MM.1S (cell line): Measurements from ENCODE around the gene PRMT7.

Experiments
- DNase-seq: peaks from one replicate; pipeline ENCODE4 v3.0.0-alpha.2; 2015
- H2AFZ ChIP-seq: fragments of 300-600 bp; sonication (generic); 2 replicates; pipeline ENCODE4 v1.6.0; 2016; ENCODE audit warnings: antibody characterized with exemption, low read length
- H3F3A ChIP-seq: fragments of 300-600 bp; sonication (generic); 2 replicates; pipeline ENCODE4 v1.6.1; 2016; ENCODE audit warnings: mild to moderate bottlenecking, antibody characterized with exemption, low read length, moderate library complexity, mixed read lengths; ENCODE audit not compliant: insufficient read depth
- H3K27ac ChIP-seq: fragments of 300-600 bp; sonication (generic); 2 replicates; pipeline ENCODE4 v1.5.1; 2016; ENCODE audit warnings: mild to moderate bottlenecking, low read length
- H3K27me3 ChIP-seq: fragments of 300-600 bp; sonication (generic); replicated peaks from 2 replicates; pipeline ENCODE4 v1.6.0; 2016; ENCODE audit warnings: low read length; ENCODE audit not compliant: insufficient read depth
- H3K36me3 ChIP-seq: fragments of 300-600 bp; sonication (generic); replicated peaks from 2 replicates; pipeline ENCODE4 v1.6.1; 2016; ENCODE audit warnings: mild to moderate bottlenecking, low read length, mixed read lengths; ENCODE audit not compliant: insufficient read depth
- H3K4me1 ChIP-seq: fragments of 300-600 bp; sonication (generic); 2 replicates; pipeline ENCODE4 v1.6.1; 2016; ENCODE audit warnings: low read length, mixed read lengths
- H3K4me2 ChIP-seq: fragments of 300-600 bp; sonication (generic); 2 replicates; pipeline ENCODE4 v1.6.0; 2016; ENCODE audit warnings: low read depth, low read length
- H3K4me3 ChIP-seq: fragments of 300-600 bp; sonication (generic); 2 replicates; pipeline ENCODE4 v1.5.1; 2016; ENCODE audit warnings: low read length, mixed read lengths
- H3K79me2 ChIP-seq: fragments of 300-600 bp; sonication (generic); 2 replicates; pipeline ENCODE4 v1.6.1; 2016; ENCODE audit warnings: mixed run types, low read length, mixed read lengths
- H3K9ac ChIP-seq: fragments of 300-600 bp; sonication (generic); 2 replicates; pipeline ENCODE4 v1.6.1; 2016; ENCODE audit warnings: low read length, mixed read lengths
- H3K9me2 ChIP-seq: fragments of 300-600 bp; sonication (generic); replicated peaks from 2 replicates; pipeline ENCODE4 v1.6.1; 2016; ENCODE audit warnings: mild to moderate bottlenecking, low read length, mixed read lengths; ENCODE audit not compliant: insufficient read depth
- H3K9me3 ChIP-seq: fragments of 300-600 bp; sonication (generic); replicated peaks from 2 replicates; pipeline ENCODE4 v1.6.1; 2016; ENCODE audit warnings: mild to moderate bottlenecking, low read length, mixed read lengths; ENCODE audit not compliant: insufficient read depth
- H4K20me1 ChIP-seq: fragments of 300-600 bp; sonication (generic); 2 replicates; pipeline ENCODE4 v1.6.1; 2016; ENCODE audit warnings: mild to moderate bottlenecking, low read length, moderate library complexity, mixed read lengths; ENCODE audit not compliant: insufficient read depth
- EZH2 ChIP-seq: fragments of 300-600 bp; sonication (generic); optimal IDR thresholded peaks from 2 replicates; pipeline ENCODE3; 2017; ENCODE audit warnings: low read depth, mild to moderate bottlenecking, antibody characterized with exemption, low read length, mixed read lengths
- EZH2phosphoT487 ChIP-seq: fragments of 300-600 bp; sonication (generic); IDR thresholded peaks from 2 replicates; pipeline ENCODE4 v1.6.1; 2018; ENCODE audit warnings: antibody characterized with exemption, low read length
- TF ChIP-seq, protein P1 (sequence below): fragments of 300-600 bp; sonication (generic); IDR thresholded peaks from 2 replicates; pipeline ENCODE4 v1.5.1; 2016; ENCODE audit warnings: antibody characterized with exemption, low read length, mixed read lengths

Gene PRMT7

DNA sequence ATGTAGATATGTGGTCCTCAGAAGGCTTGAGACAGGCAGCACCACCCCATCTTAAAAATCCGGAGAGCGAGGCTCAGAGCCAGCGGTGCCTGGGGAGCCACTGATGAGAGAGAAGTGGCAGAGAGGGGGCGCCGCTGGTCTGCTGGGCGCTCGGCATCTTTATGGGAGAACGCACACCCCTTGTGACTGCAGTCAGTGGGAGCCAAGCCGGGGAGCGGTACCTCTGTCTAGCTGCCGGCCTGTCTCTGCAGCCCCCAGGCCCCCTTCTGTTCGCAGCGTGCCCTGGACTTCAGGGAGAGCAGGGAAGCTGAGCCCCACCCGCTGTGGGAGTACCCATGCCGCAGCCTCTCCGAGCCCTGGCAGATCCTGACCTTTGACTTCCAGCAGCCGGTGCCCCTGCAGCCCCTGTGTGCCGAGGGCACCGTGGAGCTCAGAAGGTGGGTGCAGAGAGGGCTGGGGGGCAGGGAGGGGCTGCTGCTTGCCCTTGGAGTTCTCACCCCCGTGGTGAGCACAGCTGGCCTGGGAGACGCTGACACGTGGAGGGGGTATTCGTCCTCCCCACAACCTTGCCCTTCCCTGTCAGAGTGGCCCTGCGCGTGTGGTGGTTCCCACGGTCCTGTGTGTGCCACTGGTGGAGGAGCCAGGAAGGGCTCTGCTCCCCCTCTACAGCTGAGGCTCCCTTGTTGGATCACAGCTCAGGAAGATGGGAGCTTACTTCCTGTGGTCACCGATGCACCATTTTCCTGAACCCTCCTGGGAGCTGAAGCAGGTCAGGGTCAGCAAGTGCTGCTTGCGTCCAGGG, 44.8 kb downstream of the PRMT7 start:
- Histone ChIP-seq H3K27me3 (no peaks in the 10 kb centered on the region), H3K9me2 (no peaks in the 10 kb centered on the region), H3K9ac (peak overlapping the region; percentile 12; the same call in 1 of the 2 replicates), H2AFZ (no peak overlapping the region), H3K4me2 (peak overlapping the region; percentile 88), H3K9me3 (no peaks in the 10 kb centered on the region), H4K20me1 (no peaks in the 10 kb centered on the region), H3K27ac (peak overlapping the region; percentile 69; the same call in 1 of the 2 replicates), H3K4me3 (peak overlapping the region; percentile 30; the same call in 1 of the 2 replicates), H3F3A (peaks cover 8% of the 10 kb centered on the region; the same call in 1 of the 2 replicates), H3K79me2 (0 out of 2 replicates have a peak, but pooled peaks cover 8% of the 10 kb centered on the region), H3K36me3 (0 out of 2 replicates have a peak, but pooled peaks cover 4% of the 10 kb centered on the region), H3K4me1 (peaks cover 33% of the 10 kb centered on the region)
- no peak for TF ChIP-seq EZH2
- no peak for TF ChIP-seq EZH2phosphoT487
- TF ChIP-seq, protein P1, sequence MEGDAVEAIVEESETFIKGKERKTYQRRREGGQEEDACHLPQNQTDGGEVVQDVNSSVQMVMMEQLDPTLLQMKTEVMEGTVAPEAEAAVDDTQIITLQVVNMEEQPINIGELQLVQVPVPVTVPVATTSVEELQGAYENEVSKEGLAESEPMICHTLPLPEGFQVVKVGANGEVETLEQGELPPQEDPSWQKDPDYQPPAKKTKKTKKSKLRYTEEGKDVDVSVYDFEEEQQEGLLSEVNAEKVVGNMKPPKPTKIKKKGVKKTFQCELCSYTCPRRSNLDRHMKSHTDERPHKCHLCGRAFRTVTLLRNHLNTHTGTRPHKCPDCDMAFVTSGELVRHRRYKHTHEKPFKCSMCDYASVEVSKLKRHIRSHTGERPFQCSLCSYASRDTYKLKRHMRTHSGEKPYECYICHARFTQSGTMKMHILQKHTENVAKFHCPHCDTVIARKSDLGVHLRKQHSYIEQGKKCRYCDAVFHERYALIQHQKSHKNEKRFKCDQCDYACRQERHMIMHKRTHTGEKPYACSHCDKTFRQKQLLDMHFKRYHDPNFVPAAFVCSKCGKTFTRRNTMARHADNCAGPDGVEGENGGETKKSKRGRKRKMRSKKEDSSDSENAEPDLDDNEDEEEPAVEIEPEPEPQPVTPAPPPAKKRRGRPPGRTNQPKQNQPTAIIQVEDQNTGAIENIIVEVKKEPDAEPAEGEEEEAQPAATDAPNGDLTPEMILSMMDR, result 0 out of 2 replicates have a peak, but pooled peaks have one; percentile 20
- DNase-seq, result no peak

DNA sequence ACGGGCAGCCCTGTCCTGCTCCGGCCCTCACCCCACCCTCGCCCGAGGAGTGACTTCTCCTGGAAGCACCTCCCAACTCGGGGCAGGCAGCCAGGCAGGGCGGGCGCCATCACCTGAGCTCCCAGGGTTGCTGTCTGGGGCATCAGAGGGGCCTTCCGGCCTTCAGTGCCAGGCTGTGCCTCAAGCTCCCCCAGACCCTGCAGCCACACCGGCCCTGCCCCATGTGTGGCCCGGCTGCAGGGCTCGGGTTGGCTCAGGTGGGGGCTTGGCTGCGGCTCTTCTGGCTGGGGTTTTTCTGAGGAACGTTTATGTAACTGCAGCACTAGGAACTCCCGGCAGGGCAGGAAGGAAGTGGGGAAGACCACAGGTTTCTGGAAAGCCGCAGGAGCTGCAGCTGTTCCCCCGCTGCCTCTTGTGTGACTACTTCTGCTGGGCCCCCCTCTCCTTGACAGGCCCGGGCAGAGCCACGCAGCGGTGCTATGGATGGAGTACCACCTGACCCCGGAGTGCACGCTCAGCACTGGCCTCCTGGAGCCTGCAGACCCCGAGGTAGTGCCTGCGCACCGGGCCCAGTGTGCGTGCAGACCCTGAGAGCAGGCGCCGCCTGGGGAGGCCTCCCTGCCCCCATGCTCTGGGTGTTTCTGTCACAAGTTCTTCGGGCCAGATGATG, 45.6 kb downstream of the PRMT7 start:
- Histone ChIP-seq H3K4me1 (peaks cover 33% of the 10 kb centered on the region), H3K27ac (peak overlapping the region; percentile 69), H3K9me3 (no peaks in the 10 kb centered on the region), H3K9me2 (no peaks in the 10 kb centered on the region), H3K27me3 (no peaks in the 10 kb centered on the region), H3K9ac (peak overlapping the region; percentile 12; the same call in 1 of the 2 replicates), H3F3A (peaks cover 8% of the 10 kb centered on the region; the same call in 1 of the 2 replicates), H3K4me2 (peak overlapping the region; percentile 88), H3K79me2 (0 out of 2 replicates have a peak, but pooled peaks cover 8% of the 10 kb centered on the region), H2AFZ (peak overlapping the region; percentile 31; the same call in 1 of the 2 replicates), H4K20me1 (no peaks in the 10 kb centered on the region), H3K36me3 (0 out of 2 replicates have a peak, but pooled peaks cover 4% of the 10 kb centered on the region), H3K4me3 (peak overlapping the region; percentile 30; the same call in 1 of the 2 replicates)
- TF ChIP-seq EZH2 (no peak), EZH2phosphoT487 (no peak)
- TF ChIP-seq, protein P1, result no peak
- peak; percentile 96 for DNase-seq

DNA sequence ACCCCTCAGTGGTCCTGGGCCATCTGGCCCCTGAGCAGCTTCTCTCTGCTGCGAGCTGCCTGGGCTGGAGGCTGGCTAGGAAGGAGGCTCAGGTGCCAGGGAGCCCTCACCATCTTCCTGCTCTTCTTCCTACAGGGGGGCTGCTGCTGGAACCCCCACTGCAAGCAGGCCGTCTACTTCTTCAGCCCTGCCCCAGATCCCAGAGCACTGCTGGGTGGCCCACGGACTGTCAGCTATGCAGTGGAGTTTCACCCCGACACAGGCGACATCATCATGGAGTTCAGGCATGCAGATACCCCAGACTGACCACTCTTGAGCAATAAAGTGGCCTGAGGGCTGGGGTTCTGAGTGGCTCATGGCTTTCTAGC, 46.1 kb downstream of the PRMT7 start:
- H3K4me2 ChIP-seq, result peak overlapping the region; percentile 88
- no peaks in the 10 kb centered on the region for H4K20me1 ChIP-seq
- peak overlapping the region; percentile 4; the same call in 1 of the 2 replicates for H3K4me3 ChIP-seq
- 0 out of 2 replicates have a peak, but pooled peaks cover 4% of the 10 kb centered on the region for H3K36me3 ChIP-seq
- H3K79me2 ChIP-seq, result 0 out of 2 replicates have a peak, but pooled peaks cover 8% of the 10 kb centered on the region
- no peaks in the 10 kb centered on the region for H3K9me2 ChIP-seq
- TF ChIP-seq, protein P1, result no peak
- TF ChIP-seq EZH2, result no peak
- TF ChIP-seq EZH2phosphoT487, result no peak
- H3K9ac ChIP-seq, result peak overlapping the region; percentile 10; the same call in 1 of the 2 replicates
- H3K9me3 ChIP-seq, result no peaks in the 10 kb centered on the region
- no peak for DNase-seq
- peaks cover 33% of the 10 kb centered on the region for H3K4me1 ChIP-seq
- peak overlapping the region; percentile 69 for H3K27ac ChIP-seq
- peaks cover 8% of the 10 kb centered on the region; the same call in 1 of the 2 replicates for H3F3A ChIP-seq
- H2AFZ ChIP-seq, result peak overlapping the region; percentile 31; the same call in 1 of the 2 replicates
- no peaks in the 10 kb centered on the region for H3K27me3 ChIP-seq
